B cell (primary cell): Measurements from ENCODE around the gene TOX2. TPM values are rescaled to one million over a fixed set of nuclear protein-coding genes. Genes with fewer than 3 reads are reported as not detected.

Source experiments
- ATAC-seq: fragments of 200-7000 bp; cut with Tn5 transposase; one replicate; pipeline ENCODE4 v1.10.0; 2021; ENCODE audit warnings: low read depth, mild to moderate bottlenecking, moderate number of reproducible peaks, moderate library complexity
- CTCF ChIA-PET: fragments of 350-600 bp; sonication (Branson Sonifier 250); formaldehyde crosslinking; loops from one replicate; lab custom pipeline; 2021; ENCODE audit warnings: antibody characterized with exemption, inconsistent platforms; lab: Charles Lee
- POLR2A ChIA-PET: fragments of 350-600 bp; sonication (Branson Sonifier 250); formaldehyde crosslinking; loops from one replicate; lab custom pipeline; 2021; ENCODE audit warnings: antibody characterized with exemption; lab: Charles Lee
- DNase-seq: peaks from one replicate; pipeline ENCODE4 v3.0.0; 2013
- H2AFZ ChIP-seq: 2 replicates; pipeline ENCODE4 v1.6.1; 2012; ENCODE audit warnings: mild to moderate bottlenecking, low read depth, low read length; ENCODE audit not compliant: insufficient read depth, poor library complexity, severe bottlenecking
- H3K27ac ChIP-seq, 2 donors: 1 replicate in 1 of 2; 2 replicates in 1 of 2; pipeline ENCODE4 v1.5.1; 2012 to 2013; ENCODE audit warnings: low read length in 2 of 2, mild to moderate bottlenecking in 2 of 2, moderate library complexity in 1 of 2
- H3K27me3 ChIP-seq, 4 experiments: fragments of 200-600 bp in 1 of 4; sonication (generic) in 1 of 4; replicated peaks in 1 of 4; 1 replicate in 2 of 4; 2 replicates in 2 of 4; pipeline versions ENCODE4 v1.6.1 to v1.7.0; 2013 to 2016; ENCODE audit warnings: low read length in 3 of 4, mild to moderate bottlenecking in 2 of 4, mixed read lengths in 1 of 4, moderate library complexity in 1 of 4; ENCODE audit not compliant: insufficient read depth in 4 of 4, control insufficient read depth in 3 of 4; ENCODE audit errors: control extremely low read depth in 1 of 4
- H3K36me3 ChIP-seq, 2 experiments: replicated peaks in 1 of 2; 1 replicate in 1 of 2; 2 replicates in 1 of 2; pipeline versions ENCODE4 v1.6.1 to v1.7.1; 2013; ENCODE audit warnings: low read length in 1 of 2; ENCODE audit not compliant: insufficient read depth in 2 of 2, control insufficient read depth in 1 of 2; ENCODE audit errors: control extremely low read depth in 1 of 2, extremely low read depth in 1 of 2
- H3K4me1 ChIP-seq, 2 donors: fragments of 200-600 bp in 1 of 2; sonication (generic) in 1 of 2; 1 replicate in 1 of 2; 2 replicates in 1 of 2; pipeline versions ENCODE4 v1.5.1 to v1.6.1; 2013 to 2017; ENCODE audit warnings: low read length in 2 of 2; ENCODE audit not compliant: control insufficient read depth in 2 of 2, insufficient read depth in 2 of 2
- H3K4me2 ChIP-seq: replicated peaks from 2 replicates; pipeline ENCODE3; 2012; ENCODE audit warnings: mild to moderate bottlenecking, low read depth, low read length; ENCODE audit not compliant: poor library complexity, severe bottlenecking
- H3K4me3 ChIP-seq, 5 experiments: fragments of 200-600 bp in 1 of 5; sonication (generic) in 1 of 5; 1 replicate in 3 of 5; 2 replicates in 2 of 5; pipeline versions ENCODE4 v1.5.1 to v1.7.0; 2011 to 2016; ENCODE audit warnings: low read length in 4 of 5, mild to moderate bottlenecking in 4 of 5, low read depth in 2 of 5, control low read depth in 1 of 5, moderate library complexity in 1 of 5; ENCODE audit not compliant: insufficient read depth in 1 of 5; ENCODE audit errors: control extremely low read depth in 1 of 5, extremely low read depth in 1 of 5
- H3K79me2 ChIP-seq: fragments of 200-600 bp; sonication (generic); one replicate; pipeline ENCODE4 v1.6.0; 2016; ENCODE audit warnings: low read length; ENCODE audit not compliant: control insufficient read depth, insufficient read depth
- H3K9ac ChIP-seq: fragments of 200-600 bp; sonication (generic); 2 replicates; pipeline ENCODE4 v1.6.1; 2017; ENCODE audit warnings: mild to moderate bottlenecking, low read length, moderate library complexity
- H3K9me3 ChIP-seq, 3 donors: one replicate each; pipeline versions ENCODE4 v1.6.1 to v1.7.1; 2013; ENCODE audit warnings: low read length in 2 of 3; ENCODE audit not compliant: control insufficient read depth in 2 of 3, insufficient read depth in 1 of 3; ENCODE audit errors: control extremely low read depth in 1 of 3
- H4K20me1 ChIP-seq: 2 replicates; pipeline ENCODE4 v1.6.0; 2012; ENCODE audit warnings: mild to moderate bottlenecking, low read length; ENCODE audit not compliant: insufficient read depth, control insufficient read depth, poor library complexity, severe bottlenecking
- H3K27ac Mint-ChIP-seq: one replicate; pipeline ENCODE4 v1.8.0; 2021; ENCODE audit warnings: mixed read lengths
- H3K27me3 Mint-ChIP-seq: one replicate; pipeline ENCODE4 v1.8.0; 2021; ENCODE audit warnings: mixed read lengths
- H3K4me1 Mint-ChIP-seq: one replicate; pipeline ENCODE4 v1.8.0; 2021; ENCODE audit warnings: mixed read lengths
- H3K4me3 Mint-ChIP-seq: one replicate; pipeline ENCODE4 v1.8.0; 2021; ENCODE audit warnings: mixed read lengths
- H3K9me3 Mint-ChIP-seq: one replicate; pipeline ENCODE4 v1.8.0; 2022; ENCODE audit warnings: mixed read lengths; ENCODE audit not compliant: insufficient read depth
- EZH2 ChIP-seq: IDR thresholded peaks from 2 replicates; pipeline ENCODE4 v1.6.1; 2012; ENCODE audit warnings: borderline replicate concordance, low read depth, mild to moderate bottlenecking, moderate library complexity, low read length; ENCODE audit not compliant: insufficient read depth, poor library complexity, severe bottlenecking
- WGBS: methylation state at CpG from one replicate; pipeline ENCODE4 v1.1.5; 2013; ENCODE audit warnings: missing lambda C conversion rate; ENCODE audit not compliant: insufficient coverage; 5-methylcytosine and 5-hydroxymethylcytosine counted together
- intact Hi-C: fragments of 100-400 bp; cut with micrococcal nuclease; formaldehyde crosslinking; loops from one replicate; pipeline ENCODE4 v1.10.0; 2022
- polyA plus RNA-seq: library from polyadenylated mRNA; depleted of rRNA; stranded (reverse); fragments of >200 nt; gene quantifications from 2 replicates; pipeline ENCODE4 v1.2.3, GENCODE V29; 2012
- total RNA-seq, 2 donors: library from RNA; stranded (reverse); fragments of 120-200 nt in 1 of 2; gene quantifications; 1 replicate in 1 of 2; 2 replicates in 1 of 2; pipeline versions ENCODE4 v1.2.3 to v1.2.4, GENCODE V29; 2013 to 2022
- TF ChIP-seq, protein P1 (sequence below): fragments of 200-600 bp; IDR thresholded peaks from one replicate; pipeline ENCODE4 v1.8.0; 2022; ENCODE audit warnings: antibody characterized with exemption, mild to moderate bottlenecking

The TOX2 gene
- total and polyA plus RNA-seq, 2 donors (not counting 1 experiment from before 2014, with no cell fraction given), result 1.2 to 4.1 TPM

DNA sequence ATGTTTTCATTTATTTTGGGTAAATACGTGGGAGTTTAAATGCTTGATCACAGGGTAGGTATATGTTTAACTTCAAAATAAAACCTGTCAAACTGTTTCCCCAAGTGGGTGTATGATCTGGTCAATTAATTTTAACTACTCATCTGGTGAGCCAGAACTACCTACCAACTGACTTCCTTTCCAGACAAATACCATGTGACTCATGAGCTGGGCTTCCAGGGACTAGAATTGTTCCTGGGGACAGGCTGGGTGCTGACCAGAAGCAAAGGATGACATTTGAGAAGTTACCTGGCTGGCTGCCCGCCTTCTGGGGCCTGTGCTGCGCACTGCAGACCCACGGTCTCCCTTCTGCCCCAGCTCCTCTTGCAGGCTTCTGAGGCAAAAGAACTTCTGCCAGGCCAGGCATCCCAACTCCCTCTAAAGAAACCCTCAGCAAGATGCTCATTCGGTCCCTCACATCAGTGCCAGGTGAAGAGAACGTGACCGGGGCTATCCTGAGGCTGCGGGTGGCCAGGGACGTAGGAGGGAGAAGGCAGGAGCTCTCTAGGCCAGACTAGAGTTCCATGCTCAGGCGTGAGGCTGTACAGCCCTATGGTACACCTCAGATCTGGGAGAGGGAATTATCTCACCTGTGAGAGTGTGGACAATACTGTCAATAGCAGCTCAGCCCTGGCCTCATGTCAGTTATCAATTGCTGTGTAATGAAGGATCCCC lies 168.7 kb downstream of the TOX2 start:
- Histone ChIP-seq H3K36me3 (no peaks in the 10 kb centered on the region), H3K4me1 (no peaks in the 10 kb centered on the region), H2AFZ (no peak overlapping the region), H3K27ac (no peak overlapping the region), H3K4me3 (no peak overlapping the region), H3K9me3 (peaks cover 0 to 4% (median 0%) of the 10 kb centered on the region in 3 donors), H3K79me2 (no peaks in the 10 kb centered on the region), H3K27me3 (peaks cover 0 to 3% (median 0%) of the 10 kb centered on the region in 4 experiments), H3K9ac (no peak overlapping the region), H3K4me2 (no peak overlapping the region), H4K20me1 (no peaks in the 10 kb centered on the region)
- no peak for TF ChIP-seq EZH2
- TF ChIP-seq, protein P1, sequence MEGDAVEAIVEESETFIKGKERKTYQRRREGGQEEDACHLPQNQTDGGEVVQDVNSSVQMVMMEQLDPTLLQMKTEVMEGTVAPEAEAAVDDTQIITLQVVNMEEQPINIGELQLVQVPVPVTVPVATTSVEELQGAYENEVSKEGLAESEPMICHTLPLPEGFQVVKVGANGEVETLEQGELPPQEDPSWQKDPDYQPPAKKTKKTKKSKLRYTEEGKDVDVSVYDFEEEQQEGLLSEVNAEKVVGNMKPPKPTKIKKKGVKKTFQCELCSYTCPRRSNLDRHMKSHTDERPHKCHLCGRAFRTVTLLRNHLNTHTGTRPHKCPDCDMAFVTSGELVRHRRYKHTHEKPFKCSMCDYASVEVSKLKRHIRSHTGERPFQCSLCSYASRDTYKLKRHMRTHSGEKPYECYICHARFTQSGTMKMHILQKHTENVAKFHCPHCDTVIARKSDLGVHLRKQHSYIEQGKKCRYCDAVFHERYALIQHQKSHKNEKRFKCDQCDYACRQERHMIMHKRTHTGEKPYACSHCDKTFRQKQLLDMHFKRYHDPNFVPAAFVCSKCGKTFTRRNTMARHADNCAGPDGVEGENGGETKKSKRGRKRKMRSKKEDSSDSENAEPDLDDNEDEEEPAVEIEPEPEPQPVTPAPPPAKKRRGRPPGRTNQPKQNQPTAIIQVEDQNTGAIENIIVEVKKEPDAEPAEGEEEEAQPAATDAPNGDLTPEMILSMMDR, result no peak
- Mint-ChIP-seq H3K9me3 (no peaks in the 10 kb centered on the region), H3K27me3 (peaks cover 8% of the 10 kb centered on the region), H3K4me1 (peaks cover 6% of the 10 kb centered on the region), H3K4me3 (no peak overlapping the region), H3K27ac (no peak overlapping the region)
- WGBS, result 94% methylated on average over 9 of the region's 10 CpGs
- ChIA-PET POLR2A (no interaction called here), CTCF (interaction anchor here (0.6 to 8.3 kb wide), 6 partner anchors 8 to 635 kb away, joined by 3 to 135 read pairs (median 4); no protein-coding TSS in a partner anchor)
- ATAC-seq, result no peak
- intact Hi-C loops, result no loop called here
- DNase-seq, result no peak

DNA sequence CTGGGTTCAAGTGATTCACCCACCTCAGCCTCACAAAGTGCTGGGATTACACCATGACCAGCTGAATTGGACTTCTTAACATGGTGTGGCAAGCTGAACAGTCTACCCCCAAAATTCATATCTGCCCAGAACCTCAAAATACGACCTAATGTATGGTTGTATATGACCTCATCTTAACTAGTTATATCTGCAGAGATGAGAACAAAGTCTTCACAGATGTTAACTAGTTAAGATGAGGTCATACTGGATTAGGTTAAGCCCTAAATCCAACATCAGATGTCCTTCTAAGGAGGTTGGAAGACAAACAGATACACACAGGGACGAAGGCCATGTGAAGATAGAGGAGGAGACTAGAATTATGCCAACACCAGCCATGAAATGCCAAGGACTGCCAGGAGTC lies 169.8 kb downstream of the TOX2 start:
- WGBS, result no CpG with 5 or more reads among the region's 2 CpGs
- intact Hi-C loops, result no loop called here
- POLR2A ChIA-PET, result interaction anchor here (0.6 to 0.7 kb wide), 2 partner anchors 49 to 531 kb away, joined by 3 read pairs; no protein-coding TSS in a partner anchor

More for the DNA sequence above, 169.8 kb downstream of the TOX2 start:
- Mint-ChIP-seq H3K27me3 (peaks cover 8% of the 10 kb centered on the region), H3K4me1 (peaks cover 5% of the 10 kb centered on the region), H3K27ac (no peak overlapping the region), H3K9me3 (no peaks in the 10 kb centered on the region), H3K4me3 (no peak overlapping the region)
- H3K4me3 ChIP-seq, result no peak overlapping the region
- no peak overlapping the region for H3K9ac ChIP-seq
- no peaks in the 10 kb centered on the region for H3K36me3 ChIP-seq
- no peak for ATAC-seq
- H3K4me1 ChIP-seq, result no peaks in the 10 kb centered on the region
- CTCF ChIA-PET, result interaction anchor here (0.6 to 8.3 kb wide), 2 partner anchors 9 to 334 kb away, joined by 3 to 135 read pairs; no protein-coding TSS in a partner anchor
- no peak for DNase-seq
- no peaks in the 10 kb centered on the region for H3K79me2 ChIP-seq
- H3K4me2 ChIP-seq, result no peak overlapping the region
- peaks cover 0 to 4% (median 0%) of the 10 kb centered on the region in 3 donors for H3K9me3 ChIP-seq
- no peak for TF ChIP-seq EZH2
- TF ChIP-seq, protein P1, result no peak
- H2AFZ ChIP-seq, result no peak overlapping the region
- H4K20me1 ChIP-seq, result no peaks in the 10 kb centered on the region
- H3K27me3 ChIP-seq, result peaks cover 0 to 3% (median 0%) of the 10 kb centered on the region in 4 experiments
- H3K27ac ChIP-seq, result no peak overlapping the region
